ENCODE measurements around the gene USP17L22.
"Not testable (repeated sequence)": the region's sequence is repeated elsewhere in the genome, so short reads cannot be mapped to it uniquely, and the experiment has no call there.

USP17L22 gene

GRCh38 chr4:9267319-9267718 lies at the start of gene USP17L22:
USP17L22 (plus strand) TSS chr4:9267619; CDS start chr4:9267619, 0 bp downstream.
- not testable (repeated sequence) for DNase-seq

GRCh38 chr4:9219852-9220251 lies 47.6 kb upstream of the USP17L22 start, which contains the start of gene USP17L12:
USP17L12 (plus strand) TSS chr4:9220152; CDS start chr4:9220152, 0 bp downstream.
- not testable (repeated sequence) for DNase-seq

DNA sequence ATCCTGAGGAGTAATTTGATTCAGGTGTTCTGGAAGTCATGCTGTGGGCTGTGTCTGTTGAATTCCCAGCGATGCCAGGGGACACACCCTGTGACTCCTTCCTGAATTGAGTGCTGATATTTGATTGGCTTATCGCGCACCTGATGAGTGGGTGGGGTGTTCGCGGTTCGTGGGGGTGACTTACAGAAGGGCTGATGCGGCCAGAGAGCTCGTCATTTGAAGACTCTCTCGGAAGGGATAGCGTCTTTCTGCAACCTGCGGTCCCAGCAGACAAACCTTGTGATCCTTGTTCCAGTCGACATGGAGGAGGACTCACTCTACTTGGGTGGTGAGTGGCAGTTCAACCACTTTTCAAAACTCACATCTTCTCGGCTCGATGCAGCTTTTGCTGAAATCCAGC lies 42.8 kb upstream of the USP17L22 start, which contains the start of gene USP17L13:
Gene USP17L13, plus strand, starts transcription at position 301 of the 400 bp plus-strand sequence. Its CDS starts 0 bp downstream, at position 301.
- DNase-seq: not testable (repeated sequence)

- not testable (repeated sequence) for DNase-seq
Measured at GRCh38 chr4:9230249-9230648, 37.2 kb upstream of the USP17L22 start.

GRCh38 chr4:9234085-9234484 lies 33.3 kb upstream of the USP17L22 start, which contains the start of gene USP17L15:
USP17L15 (plus strand) TSS chr4:9234385; CDS start chr4:9234385, 0 bp downstream.
- DNase-seq: not testable (repeated sequence)

DNA sequence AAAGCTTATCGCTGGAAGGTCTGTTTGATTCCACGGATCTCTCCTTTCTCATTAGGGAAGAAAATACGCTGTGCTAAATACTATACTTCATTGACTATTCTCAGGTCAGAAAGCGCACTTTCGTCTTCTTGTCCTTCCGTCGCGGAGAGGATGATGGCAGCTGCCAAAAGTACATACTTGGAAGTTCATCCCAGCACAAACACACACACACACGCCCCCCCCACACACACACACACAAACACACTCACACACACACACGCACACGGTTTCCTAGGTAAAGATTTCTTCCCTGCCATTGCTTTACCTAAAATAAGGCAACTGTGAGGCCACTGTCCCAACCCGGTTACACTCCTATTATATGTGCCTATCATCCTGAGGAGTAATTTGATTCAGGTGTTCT lies 29.0 kb upstream of the USP17L22 start:
- not testable (repeated sequence) for DNase-seq

DNA sequence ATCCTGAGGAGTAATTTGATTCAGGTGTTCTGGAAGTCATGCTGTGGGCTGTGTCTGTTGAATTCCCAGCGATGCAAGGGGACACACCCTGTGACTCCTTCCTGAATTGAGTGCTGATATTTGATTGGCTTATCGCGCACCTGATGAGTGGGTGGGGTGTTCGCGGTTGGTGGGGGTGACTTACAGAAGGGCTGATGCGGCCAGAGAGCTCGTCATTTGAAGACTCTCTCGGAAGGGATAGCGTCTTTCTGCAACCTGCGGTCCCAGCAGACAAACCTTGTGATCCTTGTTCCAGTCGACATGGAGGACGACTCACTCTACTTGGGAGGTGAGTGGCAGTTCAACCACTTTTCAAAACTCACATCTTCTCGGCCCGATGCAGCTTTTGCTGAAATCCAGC lies 23.8 kb upstream of the USP17L22 start, which contains the start of gene USP17L17:
Gene USP17L17, plus strand, starts transcription at position 301 of the 400 bp plus-strand sequence. Its CDS starts 0 bp downstream, at position 301.
- DNase-seq: not testable (repeated sequence)

- not testable (repeated sequence) for DNase-seq
Measured at GRCh38 chr4:9247953-9248680, 19.3 kb upstream of the USP17L22 start, which contains the start of gene USP17L18. USP17L18 (plus strand) TSS chr4:9248630; CDS start chr4:9248630, 0 bp downstream.

DNA sequence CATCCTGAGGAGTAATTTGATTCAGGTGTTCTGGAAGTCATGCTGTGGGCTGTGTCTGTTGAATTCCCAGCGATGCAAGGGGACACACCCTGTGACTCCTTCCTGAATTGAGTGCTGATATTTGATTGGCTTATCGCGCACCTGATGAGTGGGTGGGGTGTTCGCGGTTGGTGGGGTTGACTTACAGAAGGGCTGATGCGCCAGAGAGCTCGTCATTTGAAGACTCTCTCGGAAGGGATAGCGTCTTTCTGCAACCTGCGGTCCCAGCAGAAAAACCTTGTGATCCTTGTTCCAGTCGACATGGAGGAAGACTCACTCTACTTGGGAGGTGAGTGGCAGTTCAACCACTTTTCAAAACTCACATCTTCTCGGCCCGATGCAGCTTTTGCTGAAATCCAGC lies 14.3 kb upstream of the USP17L22 start, which contains the start of gene USP17L19:
Gene USP17L19, plus strand, starts transcription at position 301 of the 400 bp plus-strand sequence. Its CDS starts 0 bp downstream, at position 301.
- not testable (repeated sequence) for DNase-seq

DNA sequence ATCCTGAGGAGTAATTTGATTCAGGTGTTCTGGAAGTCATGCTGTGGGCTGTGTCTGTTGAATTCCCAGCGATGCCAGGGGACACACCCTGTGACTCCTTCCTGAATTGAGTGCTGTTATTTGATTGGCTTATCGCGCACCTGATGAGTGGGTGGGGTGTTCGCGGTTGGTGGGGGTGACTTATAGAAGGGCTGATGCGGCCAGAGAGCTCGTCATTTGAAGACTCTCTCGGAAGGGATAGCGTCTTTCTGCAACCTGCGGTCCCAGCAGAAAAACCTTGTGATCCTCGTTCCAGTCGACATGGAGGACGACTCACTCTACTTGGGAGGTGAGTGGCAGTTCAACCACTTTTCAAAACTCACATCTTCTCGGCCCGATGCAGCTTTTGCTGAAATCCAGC lies 9.6 kb upstream of the USP17L22 start, which contains the start of gene USP17L20:
Gene USP17L20, plus strand, starts transcription at position 301 of the 400 bp plus-strand sequence. Its CDS starts 0 bp downstream, at position 301.
- not testable (repeated sequence) for DNase-seq

GRCh38 chr4:9262572-9262971 lies 4.8 kb upstream of the USP17L22 start, which contains the start of gene USP17L21:
USP17L21 (plus strand) TSS chr4:9262872; CDS start chr4:9262872, 0 bp downstream.
- DNase-seq: not testable (repeated sequence)

- DNase-seq: not testable (repeated sequence)
Measured at GRCh38 chr4:9271719-9272118, 4.3 kb downstream of the USP17L22 start.

All from NCI-H345 (cell line).